Body of pancreas (tissue), 4 donors: ENCODE measurements around the gene GRM4. TPM values are rescaled to one million over a fixed set of nuclear protein-coding genes. Genes with fewer than 3 reads are reported as not detected.

ENCODE experiments used
- ATAC-seq: fragments of 150-250 bp; one replicate; pipeline ENCODE4 v1.9.1; 2016
- DNase-seq, 4 donors: peaks; one replicate each; pipeline ENCODE4 v3.0.0-alpha.2; 2019
- H3K27ac ChIP-seq, 4 donors: fragments of 200-600 bp; sonication (generic); 1 replicate in 3 of 4; 2 replicates in 1 of 4; pipeline versions ENCODE4 v1.5.1 to v1.6.1; 2016 to 2019; ENCODE audit warnings: mild to moderate bottlenecking in 1 of 4, mixed read lengths in 1 of 4, moderate library complexity in 1 of 4
- H3K27me3 ChIP-seq, 2 donors: fragments of 200-600 bp; sonication (generic); one replicate each; pipeline ENCODE4 v1.6.0; 2016; ENCODE audit warnings: mild to moderate bottlenecking in 1 of 2
- H3K36me3 ChIP-seq, 2 donors: fragments of 200-600 bp; sonication (generic); replicated peaks in 1 of 2; 2 replicates each; pipeline ENCODE4 v1.5.1; 2016; ENCODE audit warnings: low read depth in 2 of 2; ENCODE audit not compliant: insufficient read depth in 1 of 2
- H3K4me1 ChIP-seq: fragments of 200-600 bp; sonication (generic); one replicate; pipeline ENCODE4 v1.6.0; 2016
- H3K4me3 ChIP-seq, 2 donors: fragments of 200-600 bp; sonication (generic); 1 replicate in 1 of 2; 2 replicates in 1 of 2; pipeline ENCODE4 v1.5.1; 2016 to 2019
- H3K9me3 ChIP-seq, 3 donors: fragments of 200-600 bp; sonication (generic); 1 replicate in 2 of 3; 2 replicates in 1 of 3; pipeline ENCODE4 v1.5.1; 2016
- CTCF ChIP-seq, 7 experiments: fragments of 450-650 bp in 4 of 7; fragments of 200-600 bp in 3 of 7; sonication (generic) in 3 of 7; IDR thresholded peaks; one replicate each; pipeline ENCODE4 v1.5.1; 2016 to 2019; ENCODE audit warnings: antibody characterized with exemption in 7 of 7
- POLR2A ChIP-seq, 3 donors: fragments of 450-650 bp; IDR thresholded peaks; one replicate each; pipeline ENCODE4 v1.6.1; 2016; ENCODE audit warnings: antibody characterized with exemption in 3 of 3, mild to moderate bottlenecking in 2 of 3
- WGBS, 2 donors: methylation state at CpG; one replicate each; pipeline ENCODE4 v1.1.5; 2017; 5-methylcytosine and 5-hydroxymethylcytosine counted together
- intact Hi-C: fragments of 100-400 bp; cut with DNase I; formaldehyde crosslinking; loops from one replicate; pipeline ENCODE4 v1.15.1; 2023
- total RNA-seq, 2 donors: library from RNA; depleted of rRNA; stranded (reverse); fragments of >200 nt; gene quantifications; one replicate each; pipeline ENCODE4 v1.1.0, GENCODE V29; 2016

GRM4 gene
- total RNA-seq, 2 donors from 2014 or later: 0.33 TPM; not detected in 1

- no peak for TF ChIP-seq POLR2A (IDR thresholded peaks at IDR 0.05)
- TF ChIP-seq CTCF (IDR thresholded peaks at IDR 0.05): no peak
- intact Hi-C loops: no loop called here
- Histone ChIP-seq H3K4me3 (no peak overlapping the region), H3K27ac (no peak overlapping the region), H3K9me3 (no peaks in the 10 kb centered on the region), H3K36me3 (no peaks in the 10 kb centered on the region), H3K4me1 (no peaks in the 10 kb centered on the region), H3K27me3 (no peaks in the 10 kb centered on the region)
- ATAC-seq (no peak), DNase-seq (no peak)
- WGBS, 2 donors: 20 to 74% methylated on average over 1 to 5 of the region's 5 CpGs
Measured at GRCh38 chr6:34032856-34033255, 113.0 kb downstream of the GRM4 start.

- Histone ChIP-seq H3K9me3 (no peaks in the 10 kb centered on the region), H3K27me3 (no peaks in the 10 kb centered on the region), H3K36me3 (no peaks in the 10 kb centered on the region), H3K27ac (no peak overlapping the region), H3K4me1 (no peaks in the 10 kb centered on the region), H3K4me3 (no peak overlapping the region)
- TF ChIP-seq CTCF (IDR thresholded peaks at IDR 0.05): no peak
- TF ChIP-seq POLR2A (IDR thresholded peaks at IDR 0.05): no peak
- WGBS, 2 donors: 71 to 73% methylated on average over 12 of the region's 12 CpGs
- intact Hi-C loops: no loop called here
- DNase-seq (no peak), ATAC-seq (no peak)
Measured at GRCh38 chr6:34031625-34032383, 114.1 kb downstream of the GRM4 start.

- WGBS, 2 donors: 73 to 80% methylated on average over 1 to 9 of the region's 9 CpGs
- DNase-seq (no peak), ATAC-seq (no peak)
- TF ChIP-seq POLR2A (IDR thresholded peaks at IDR 0.05) (no peak), CTCF (IDR thresholded peaks at IDR 0.05) (no peak)
- H3K27me3 ChIP-seq: no peaks in the 10 kb centered on the region
- H3K27ac ChIP-seq: no peak overlapping the region
- H3K4me3 ChIP-seq: no peak overlapping the region
- intact Hi-C loops: no loop called here
- no peaks in the 10 kb centered on the region for H3K4me1 ChIP-seq
- H3K36me3 ChIP-seq: no peaks in the 10 kb centered on the region
- H3K9me3 ChIP-seq: no peaks in the 10 kb centered on the region
Measured at GRCh38 chr6:34030831-34031624, 114.9 kb downstream of the GRM4 start.

GRCh38 chr6:34029489-34030280 lies 116.2 kb downstream of the GRM4 start:
- H3K4me3 ChIP-seq: no peak overlapping the region
- ATAC-seq (no peak), DNase-seq (no peak)
- H3K4me1 ChIP-seq: no peaks in the 10 kb centered on the region
- TF ChIP-seq CTCF (IDR thresholded peaks at IDR 0.05) (no peak), POLR2A (IDR thresholded peaks at IDR 0.05) (no peak)
- 83 to 86% methylated on average over 11 to 15 of the region's 15 CpGs for WGBS, 2 donors
- H3K27me3 ChIP-seq: no peaks in the 10 kb centered on the region
- H3K9me3 ChIP-seq: no peaks in the 10 kb centered on the region
- intact Hi-C loops: loop anchor here (5.0 kb wide), 1 partner anchor 257 kb away; no protein-coding TSS in a partner anchor
- H3K27ac ChIP-seq: no peak overlapping the region
- no peaks in the 10 kb centered on the region for H3K36me3 ChIP-seq
